Activated T-helper 1 cell treated with anti-CD3 and anti-CD28 coated beads, Interleukin-12 subunit alpha, Interleukin-12 subunit beta, Interleukin-2, Interleukin-4 antibody, amounts not matched to agents 30 ng/mL and 10 ng/mL and 1 ng/mL, durations not matched to agents 14 hours and 24 hours and 36 hours (primary cell): ENCODE measurements around the gene RNASEH2A. TPM values are rescaled to one million over a fixed set of nuclear protein-coding genes. Genes with fewer than 3 reads are reported as not detected.
"Not testable (repeated sequence)": the region's sequence is repeated elsewhere in the genome, so short reads cannot be mapped to it uniquely, and the experiment has no call there.

Source experiments
- DNase-seq: peaks from one replicate; pipeline ENCODE4 v3.0.0; 2021; ENCODE audit warnings: low spot score
- H3K27ac Mint-ChIP-seq: one replicate; pipeline ENCODE4 v1.8.0; 2021; ENCODE audit warnings: mild to moderate bottlenecking, mixed read lengths
- H3K27me3 Mint-ChIP-seq: one replicate; pipeline ENCODE4 v1.8.0; 2022; ENCODE audit warnings: mild to moderate bottlenecking, moderate library complexity, mixed read lengths; ENCODE audit not compliant: insufficient read depth
- H3K36me3 Mint-ChIP-seq: one replicate; pipeline ENCODE4 v1.8.0; 2021; ENCODE audit warnings: low read depth, mixed read lengths
- H3K4me1 Mint-ChIP-seq: one replicate; pipeline ENCODE4 v1.8.0; 2021; ENCODE audit warnings: low read depth, mixed read lengths
- H3K4me3 Mint-ChIP-seq: one replicate; pipeline ENCODE4 v1.8.0; 2021; ENCODE audit warnings: mild to moderate bottlenecking, moderate library complexity, mixed read lengths
- H3K9me3 Mint-ChIP-seq: one replicate; pipeline ENCODE4 v1.8.0; 2021; ENCODE audit warnings: mixed read lengths
- intact Hi-C: fragments of 100-400 bp; cut with micrococcal nuclease; formaldehyde crosslinking; loops from one replicate; pipeline ENCODE4 v1.15.1; 2024
- total RNA-seq: library from RNA; stranded (reverse); gene quantifications from 2 replicates; pipeline ENCODE4 v1.2.3, GENCODE V29; 2022

The RNASEH2A gene
- total RNA-seq, 1 donor from 2014 or later, result 36.1 TPM

DNA sequence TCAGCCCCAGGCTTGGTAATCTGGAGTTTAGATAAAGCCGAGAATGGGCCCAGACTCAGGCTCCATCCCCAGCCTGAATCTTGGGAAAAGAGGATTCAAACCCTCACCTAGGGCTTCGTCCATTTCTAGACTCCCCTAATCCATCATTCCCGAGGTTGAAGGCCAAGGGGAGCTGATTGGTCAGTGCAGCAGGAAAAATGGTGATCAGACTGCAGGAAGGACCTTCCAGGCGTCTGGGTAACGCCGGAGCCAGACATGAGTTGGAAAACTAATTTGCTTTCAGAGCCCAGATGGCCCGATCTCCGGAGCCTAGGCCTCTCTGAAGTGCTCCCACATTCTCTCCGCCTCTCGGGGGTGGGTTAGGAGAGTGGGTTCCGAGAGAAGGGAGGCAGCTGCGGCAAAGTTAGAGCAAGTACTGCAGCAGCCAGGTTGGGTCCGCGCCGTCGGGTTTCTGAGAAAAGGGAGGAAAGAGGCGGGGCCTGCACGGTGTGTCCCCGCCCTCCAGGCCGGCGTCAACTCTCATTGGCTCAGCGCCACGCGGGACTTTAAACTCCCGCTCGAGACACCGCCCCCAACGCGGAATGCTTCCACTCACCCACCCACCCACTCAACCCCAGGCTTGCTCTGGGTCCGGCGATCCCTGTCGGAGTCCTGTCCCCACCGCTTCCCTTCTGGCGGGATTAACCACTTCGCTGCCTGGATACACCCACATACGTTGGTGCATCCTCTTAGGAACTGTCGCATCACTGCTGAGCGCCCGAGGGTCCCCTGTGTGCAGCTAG is 28.8 kb downstream of the RNASEH2A start:
- Mint-ChIP-seq H3K4me1 (peaks cover 21% of the 10 kb centered on the region), H3K27ac (no peak overlapping the region), H3K27me3 (peaks cover 64% of the 10 kb centered on the region), H3K36me3 (peaks cover 5% of the 10 kb centered on the region), H3K4me3 (no peak overlapping the region), H3K9me3 (no peaks in the 10 kb centered on the region)
- no peak for DNase-seq
- intact Hi-C loops, result loop anchor here (5.0 kb wide), 2 partner anchors 177 to 262 kb away; no protein-coding TSS in a partner anchor

DNA sequence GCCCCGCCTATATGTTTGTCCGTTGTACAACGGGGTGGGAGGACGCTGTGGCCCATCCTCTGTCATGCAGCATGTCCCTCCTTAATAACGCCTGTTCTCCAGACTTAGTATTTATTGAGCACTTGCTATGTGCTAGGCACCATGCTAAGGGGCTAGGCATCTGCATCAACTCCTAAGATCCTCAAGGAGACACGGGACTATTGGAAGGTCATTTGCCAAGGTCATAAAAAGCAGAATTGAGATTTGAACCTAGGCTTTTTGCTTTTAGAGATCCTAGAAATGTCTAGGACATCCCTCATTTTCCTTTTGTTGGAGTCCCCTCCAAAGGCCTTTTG is 30.1 kb downstream of the RNASEH2A start:
- H3K27ac Mint-ChIP-seq, result no peak overlapping the region
- intact Hi-C loops, result loop anchor here (5.0 kb wide), 2 partner anchors 176 to 261 kb away; no protein-coding TSS in a partner anchor
- H3K27me3 Mint-ChIP-seq, result peaks cover 68% of the 10 kb centered on the region
- DNase-seq, result no peak
- no peaks in the 10 kb centered on the region for H3K9me3 Mint-ChIP-seq
- peak overlapping the region; percentile 43 for H3K4me3 Mint-ChIP-seq
- H3K4me1 Mint-ChIP-seq, result peaks cover 32% of the 10 kb centered on the region
- peaks cover 5% of the 10 kb centered on the region for H3K36me3 Mint-ChIP-seq

DNA sequence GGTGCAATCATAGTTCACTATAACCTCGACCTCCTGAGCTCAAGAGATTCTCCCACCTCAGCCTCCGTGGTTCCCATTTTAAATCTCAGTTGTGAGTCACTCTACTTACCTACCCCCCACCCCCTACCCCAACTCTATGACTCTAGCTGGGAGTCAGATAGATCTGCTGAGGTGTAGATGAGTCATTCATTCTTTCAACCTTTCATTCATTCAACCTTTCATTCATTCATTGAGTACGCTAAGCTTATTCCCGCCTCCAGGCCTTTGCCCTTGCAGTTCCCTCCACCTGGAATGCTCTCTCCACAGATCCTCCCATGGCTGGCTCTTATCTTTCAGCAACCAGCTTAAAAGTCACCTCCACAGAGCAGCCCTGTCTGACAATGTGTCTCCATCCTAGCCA is 30.8 kb downstream of the RNASEH2A start:
- no peak for DNase-seq
- no peak overlapping the region for H3K27ac Mint-ChIP-seq
- H3K9me3 Mint-ChIP-seq, result no peaks in the 10 kb centered on the region
- H3K4me3 Mint-ChIP-seq, result no peak overlapping the region
- peaks cover 35% of the 10 kb centered on the region for H3K4me1 Mint-ChIP-seq
- H3K36me3 Mint-ChIP-seq, result peaks cover 5% of the 10 kb centered on the region
- peaks cover 67% of the 10 kb centered on the region for H3K27me3 Mint-ChIP-seq
- intact Hi-C loops, result loop anchor here (5.0 kb wide), 2 partner anchors 175 to 260 kb away; no protein-coding TSS in a partner anchor

DNA sequence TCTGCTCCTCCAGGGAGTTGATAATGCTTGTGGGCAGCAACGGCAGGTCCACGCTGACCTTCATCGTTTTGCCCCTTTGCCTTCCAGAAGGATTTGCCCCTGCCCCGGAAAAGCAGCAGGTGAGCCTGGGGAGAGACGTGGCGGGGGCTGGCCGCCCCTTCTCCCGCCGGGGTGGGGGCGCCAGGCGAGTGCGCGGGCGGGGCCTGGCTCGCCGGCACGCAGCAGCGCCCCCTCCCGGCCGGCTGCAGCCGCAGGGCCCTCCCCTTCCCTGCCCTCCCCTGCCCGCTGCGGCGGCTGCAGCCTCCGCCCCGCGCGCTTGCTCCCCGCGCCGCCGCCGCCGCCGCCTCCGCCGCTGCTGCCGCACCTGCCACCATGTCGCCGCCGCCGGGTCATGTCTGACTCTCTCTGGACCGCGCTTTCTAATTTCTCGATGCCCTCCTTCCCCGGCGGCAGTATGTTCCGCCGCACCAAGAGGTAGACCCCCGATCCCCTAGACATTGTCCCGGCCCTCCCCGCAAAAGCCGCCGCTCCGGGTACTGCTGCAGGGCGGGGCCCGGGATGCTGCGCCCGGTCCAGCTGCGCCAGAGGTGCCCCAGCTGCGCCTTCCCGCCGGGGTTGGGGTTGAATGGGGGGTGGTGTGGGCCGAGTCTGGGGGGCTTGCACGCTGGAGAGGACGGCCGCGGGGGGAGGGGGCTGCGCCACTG is 31.9 kb downstream of the RNASEH2A start, which contains the start of gene MAST1:
TSS of gene MAST1 (plus strand) at position 334 of the 704 bp plus-strand sequence. CDS start at position 392, 58 bp downstream.
- Mint-ChIP-seq H3K4me1 (peaks cover 30% of the 10 kb centered on the region), H3K27ac (no peak within 1 kb of the TSS)
- intact Hi-C loops, result loop anchor here (5.0 kb wide), 2 partner anchors 174 to 259 kb away; no protein-coding TSS in a partner anchor

DNA sequence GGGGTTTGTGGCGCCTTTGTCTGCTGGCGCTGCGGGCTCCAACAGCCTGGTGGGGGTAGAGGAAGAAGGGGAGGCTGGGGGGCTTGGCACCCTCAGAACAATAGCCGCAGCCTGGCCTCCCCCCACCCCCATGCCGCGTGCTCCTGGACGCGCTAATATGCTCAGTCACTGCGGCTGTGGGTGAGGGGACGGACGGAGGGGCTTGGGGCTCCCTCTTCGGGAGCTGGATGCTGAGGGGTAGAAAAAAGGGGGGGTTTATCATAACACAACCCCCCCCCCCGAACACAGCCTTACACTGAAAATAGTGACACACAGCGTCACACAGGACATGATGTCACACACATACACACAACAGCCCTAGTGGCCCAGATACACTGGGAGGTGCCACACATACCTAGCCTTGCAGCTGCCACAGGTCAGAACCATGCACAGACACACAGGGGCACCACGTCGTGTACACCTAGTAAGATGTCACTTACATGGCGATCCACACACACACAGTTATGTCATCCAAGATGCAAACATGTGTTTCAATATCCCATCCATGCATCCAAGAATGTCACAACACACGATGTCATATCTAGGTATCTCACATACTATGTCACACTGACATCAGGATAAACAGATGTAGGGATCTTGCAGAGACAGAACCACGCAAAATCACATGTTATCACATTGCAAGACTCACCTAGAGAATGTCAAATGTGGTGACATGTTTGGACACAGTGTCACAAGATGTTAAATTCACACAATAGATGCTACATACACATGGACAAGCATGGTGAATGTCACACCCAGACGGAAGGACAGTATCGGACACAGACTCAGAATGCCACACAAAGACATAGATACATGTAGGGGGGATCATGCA is 32.7 kb downstream of the RNASEH2A start:
- Mint-ChIP-seq H3K36me3 (peaks cover 5% of the 10 kb centered on the region), H3K4me1 (peaks cover 30% of the 10 kb centered on the region), H3K27me3 (peaks cover 58% of the 10 kb centered on the region), H3K4me3 (peak overlapping the region; percentile 68), H3K27ac (no peak overlapping the region), H3K9me3 (no peaks in the 10 kb centered on the region)
- intact Hi-C loops, result loop anchor here (5.0 kb wide), 2 partner anchors 173 to 258 kb away; no protein-coding TSS in a partner anchor
- no peak for DNase-seq

More for the DNA sequence above, 31.9 kb downstream of the RNASEH2A start, which contains the start of gene MAST1:
- peaks cover 59% of the 10 kb centered on the region for H3K27me3 Mint-ChIP-seq
- H3K9me3 Mint-ChIP-seq, result no peaks in the 10 kb centered on the region
- H3K36me3 Mint-ChIP-seq, result peaks cover 5% of the 10 kb centered on the region
- peak within 1 kb of the TSS; percentile 68 for H3K4me3 Mint-ChIP-seq
- DNase-seq, result peak; percentile 47

DNA sequence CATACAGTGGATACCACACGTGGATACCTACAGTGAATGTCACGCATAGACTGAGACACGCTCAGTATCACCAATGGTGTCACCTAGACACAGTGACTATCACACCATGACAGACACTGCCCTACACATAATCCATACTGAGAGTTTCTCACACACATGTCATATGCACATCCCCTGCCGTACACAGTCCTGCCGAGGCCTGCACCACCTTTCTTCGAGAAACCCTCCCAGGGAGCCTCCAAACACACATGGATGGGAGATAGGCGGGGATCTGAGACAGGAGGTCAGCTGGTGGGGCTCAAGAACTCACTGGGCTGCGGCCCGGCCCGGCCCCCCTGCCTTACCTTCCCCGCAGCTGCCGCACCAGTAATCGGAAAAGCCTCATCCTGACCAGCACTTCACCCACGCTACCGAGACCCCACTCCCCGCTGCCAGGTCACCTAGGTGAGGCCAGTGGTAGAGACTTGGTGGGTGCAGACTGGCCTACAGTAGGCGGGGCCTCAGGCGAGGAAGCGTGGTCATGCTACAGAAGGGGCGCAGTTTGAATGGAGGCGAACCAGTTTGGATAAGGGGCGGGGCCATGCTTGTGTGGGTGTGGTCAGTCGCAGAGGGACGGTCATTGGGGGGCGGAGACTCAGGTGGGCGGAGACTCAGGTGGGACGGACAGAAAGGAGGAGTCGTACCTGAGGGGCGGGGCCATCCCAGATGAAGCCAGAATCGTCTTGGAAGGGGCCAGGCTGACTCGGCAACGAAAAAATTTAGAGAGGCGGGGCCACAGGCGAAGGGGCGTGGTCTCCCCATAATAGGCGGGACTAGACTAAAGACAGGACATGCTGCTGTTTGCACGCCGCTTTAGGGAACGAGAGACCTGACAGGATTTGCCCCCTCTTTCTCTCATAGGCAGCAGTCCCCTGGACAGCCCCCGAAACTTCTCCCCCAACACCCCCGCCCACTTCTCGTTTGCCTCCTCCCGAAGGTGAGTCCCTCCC is 34.0 kb downstream of the RNASEH2A start:
- peak; percentile 38 for DNase-seq
- intact Hi-C loops, result loop anchor here (2.0 kb wide), 2 partner anchors 26 to 40 kb away; partner anchors contain the start of gene DNASE2
- no peaks in the 10 kb centered on the region for H3K9me3 Mint-ChIP-seq
- H3K4me3 Mint-ChIP-seq, result peak overlapping the region; percentile 66
- peaks cover 50% of the 10 kb centered on the region for H3K27me3 Mint-ChIP-seq
- peak overlapping the region; percentile 32 for H3K27ac Mint-ChIP-seq
- H3K36me3 Mint-ChIP-seq, result peaks cover 5% of the 10 kb centered on the region
- H3K4me1 Mint-ChIP-seq, result peaks cover 24% of the 10 kb centered on the region

DNA sequence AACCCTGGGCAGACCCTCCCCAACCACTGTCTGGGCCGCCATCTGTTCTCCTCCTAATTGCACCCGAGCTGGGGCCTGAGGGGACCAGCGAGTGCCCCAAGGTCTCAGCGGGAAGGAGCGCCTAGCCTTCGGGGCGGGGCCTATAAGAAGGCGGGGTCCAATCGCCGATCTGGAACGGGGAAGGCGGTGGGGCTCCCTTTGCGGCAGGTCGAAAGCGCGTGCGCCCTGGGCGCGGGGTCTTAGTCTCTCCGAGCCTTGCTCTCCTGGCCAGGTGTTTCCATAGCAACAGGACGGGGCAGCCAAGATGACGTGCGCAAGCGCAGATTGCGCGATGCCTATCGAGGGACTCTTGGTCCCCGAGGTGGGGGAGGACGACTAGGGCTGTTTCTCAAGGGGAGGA is 34.7 kb downstream of the RNASEH2A start:
- DNase-seq, result no peak
- intact Hi-C loops, result loop anchor here (2.0 kb wide), 2 partner anchors 26 to 40 kb away; partner anchors contain the start of gene DNASE2
- peaks cover 5% of the 10 kb centered on the region for H3K36me3 Mint-ChIP-seq
- H3K27ac Mint-ChIP-seq, result no peak overlapping the region
- peak overlapping the region; percentile 20 for H3K4me3 Mint-ChIP-seq
- H3K4me1 Mint-ChIP-seq, result peaks cover 24% of the 10 kb centered on the region
- H3K27me3 Mint-ChIP-seq, result peaks cover 49% of the 10 kb centered on the region
- H3K9me3 Mint-ChIP-seq, result no peaks in the 10 kb centered on the region

DNA sequence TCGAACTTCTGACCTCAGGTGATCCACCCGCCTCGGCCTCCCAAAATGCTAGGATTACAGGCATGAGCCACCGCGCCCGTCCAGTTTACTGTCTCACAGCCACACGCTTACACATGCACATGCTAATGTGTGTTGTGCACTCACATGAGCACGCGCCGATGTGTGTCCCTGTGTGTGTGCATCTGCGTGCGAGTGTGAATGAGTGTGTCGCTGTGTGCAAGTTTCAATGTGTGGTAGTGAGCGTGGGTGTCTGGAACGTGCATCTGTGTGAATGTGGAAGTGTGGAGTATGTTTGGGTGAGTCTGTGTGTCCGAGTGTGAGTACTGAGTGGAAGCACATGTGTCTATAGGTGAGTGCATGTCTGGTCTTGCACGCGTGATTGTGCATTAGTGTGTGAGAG is 36.1 kb downstream of the RNASEH2A start:
- no peak for DNase-seq
- peaks cover 28% of the 10 kb centered on the region for H3K4me1 Mint-ChIP-seq
- intact Hi-C loops, result no loop called here
- H3K9me3 Mint-ChIP-seq, result no peaks in the 10 kb centered on the region
- H3K27me3 Mint-ChIP-seq, result peaks cover 40% of the 10 kb centered on the region
- no peak overlapping the region for H3K27ac Mint-ChIP-seq
- no peak overlapping the region for H3K4me3 Mint-ChIP-seq
- H3K36me3 Mint-ChIP-seq, result peaks cover 5% of the 10 kb centered on the region

DNA sequence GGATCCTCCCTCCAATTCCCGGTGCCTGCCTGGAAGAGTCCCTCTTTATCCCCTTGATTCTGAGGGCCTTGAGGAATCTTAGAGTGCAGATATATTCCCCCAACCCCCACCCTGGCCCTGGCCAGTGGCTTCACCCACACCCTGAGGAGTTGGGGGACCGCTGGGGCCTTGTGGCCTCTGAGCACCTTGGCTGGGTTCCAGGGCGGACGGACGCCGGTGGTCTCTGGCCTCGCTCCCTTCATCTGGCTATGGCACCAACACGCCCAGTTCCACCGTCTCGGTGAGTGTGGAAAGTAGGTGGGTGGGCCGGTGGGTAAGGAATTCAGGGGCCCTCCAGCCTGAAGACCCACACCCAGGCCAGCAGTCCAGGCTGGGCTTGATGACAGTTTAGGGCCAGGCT is 36.9 kb downstream of the RNASEH2A start:
- no peak overlapping the region for H3K4me3 Mint-ChIP-seq
- H3K36me3 Mint-ChIP-seq, result peaks cover 5% of the 10 kb centered on the region
- no peak for DNase-seq
- H3K9me3 Mint-ChIP-seq, result no peaks in the 10 kb centered on the region
- H3K27me3 Mint-ChIP-seq, result peaks cover 34% of the 10 kb centered on the region
- intact Hi-C loops, result no loop called here
- no peak overlapping the region for H3K27ac Mint-ChIP-seq
- peaks cover 33% of the 10 kb centered on the region for H3K4me1 Mint-ChIP-seq

DNA sequence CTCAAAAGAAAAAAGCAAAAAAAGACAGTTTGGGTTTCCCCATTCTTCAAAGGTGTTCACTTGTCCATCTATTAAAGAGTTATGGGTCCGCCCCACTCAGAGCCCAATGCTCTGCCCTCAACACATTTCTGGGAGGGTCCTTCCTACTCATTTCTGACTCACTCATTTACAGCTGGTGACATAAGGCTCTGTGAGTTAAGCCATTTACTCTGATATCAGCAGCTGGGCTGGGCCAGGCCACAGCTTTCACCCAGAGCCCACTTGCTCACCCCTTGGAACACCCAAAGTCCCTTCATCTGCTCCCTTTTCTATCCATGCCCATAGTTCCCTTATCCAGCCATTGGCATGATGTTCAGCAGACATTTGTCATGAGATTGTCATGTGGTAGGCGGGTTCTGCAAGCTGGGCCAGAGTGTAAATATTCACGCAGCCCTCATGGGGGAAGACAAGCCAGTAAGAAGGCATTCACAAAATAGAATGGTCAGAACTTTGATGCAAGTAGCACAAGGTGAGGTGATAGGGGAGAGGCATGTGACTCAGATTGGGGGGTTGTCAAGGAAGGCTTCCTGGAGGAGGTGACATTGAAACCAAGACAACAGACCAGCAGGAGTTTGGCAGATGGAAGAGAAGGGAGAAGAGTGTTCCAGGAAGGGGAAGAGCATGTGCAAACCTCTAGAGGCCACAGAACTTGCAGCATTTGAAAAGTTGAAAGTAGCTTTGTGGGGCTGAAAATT is 37.8 kb downstream of the RNASEH2A start:
- intact Hi-C loops, result no loop called here
- H3K27me3 Mint-ChIP-seq, result peaks cover 27% of the 10 kb centered on the region
- peaks cover 5% of the 10 kb centered on the region for H3K36me3 Mint-ChIP-seq
- peaks cover 30% of the 10 kb centered on the region for H3K4me1 Mint-ChIP-seq
- no peak for DNase-seq
- H3K4me3 Mint-ChIP-seq, result no peak overlapping the region
- no peak overlapping the region for H3K27ac Mint-ChIP-seq
- no peaks in the 10 kb centered on the region for H3K9me3 Mint-ChIP-seq

DNA sequence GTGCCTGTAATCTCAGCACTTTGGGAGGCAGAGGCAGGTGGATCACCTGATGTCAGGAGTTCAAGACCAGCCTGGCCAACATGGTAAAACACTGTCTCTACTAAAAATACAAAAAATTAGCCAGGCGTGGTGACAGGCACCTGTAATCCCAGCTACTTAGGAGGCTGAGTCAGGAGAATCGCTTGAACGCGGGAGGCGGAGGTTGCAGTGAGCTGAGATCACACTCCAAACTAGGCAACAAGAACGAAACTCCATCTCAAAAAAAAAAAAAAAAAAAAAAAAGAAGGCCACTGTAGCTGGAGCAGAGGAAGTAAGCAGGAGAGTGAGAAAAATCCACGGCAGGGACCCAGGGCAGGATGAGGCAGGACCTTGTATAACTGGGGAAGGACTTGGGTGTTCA is 40.2 kb downstream of the RNASEH2A start:
- not testable (repeated sequence) for H3K36me3 Mint-ChIP-seq, H3K4me3 Mint-ChIP-seq, H3K9me3 Mint-ChIP-seq, DNase-seq, H3K27ac Mint-ChIP-seq
- intact Hi-C loops, result loop anchor here (1.0 to 2.0 kb wide), 6 partner anchors 40 to 282 kb away; partner anchors contain the start of gene RNASEH2A
- H3K4me1 Mint-ChIP-seq, result peaks cover 10% of the 10 kb centered on the region
- peaks cover 16% of the 10 kb centered on the region for H3K27me3 Mint-ChIP-seq
